Transverse colon (tissue), 4 donors: Measurements from ENCODE around the gene DMXL2.
"Not testable (repeated sequence)": the region's sequence is repeated elsewhere in the genome, so short reads cannot be mapped to it uniquely, and the experiment has no call there.

Experiments used
- POLR2A ChIP-seq: fragments of 450-650 bp; IDR thresholded peaks from one replicate; pipeline ENCODE4 v1.6.1; 2016; ENCODE audit warnings: antibody characterized with exemption, mild to moderate bottlenecking, moderate library complexity
- POLR2AphosphoS5 ChIP-seq, 3 donors: sonication (generic); formaldehyde crosslinking; IDR thresholded peaks; one replicate each; pipeline ENCODE4 v1.6.1; 2016; ENCODE audit warnings: antibody characterized with exemption in 3 of 3
- TF ChIP-seq, protein P1 (sequence below), 5 experiments: fragments of 200-600 bp in 3 of 5; fragments of 450-650 bp in 2 of 5; sonication (generic) in 3 of 5; IDR thresholded peaks; 1 replicate in 2 of 5; 2 replicates in 3 of 5; pipeline ENCODE4 v1.5.1; 2016 to 2017; ENCODE audit warnings: antibody characterized with exemption in 5 of 5, inconsistent platforms in 3 of 5, mild to moderate bottlenecking in 2 of 5, moderate library complexity in 1 of 5

DNA sequence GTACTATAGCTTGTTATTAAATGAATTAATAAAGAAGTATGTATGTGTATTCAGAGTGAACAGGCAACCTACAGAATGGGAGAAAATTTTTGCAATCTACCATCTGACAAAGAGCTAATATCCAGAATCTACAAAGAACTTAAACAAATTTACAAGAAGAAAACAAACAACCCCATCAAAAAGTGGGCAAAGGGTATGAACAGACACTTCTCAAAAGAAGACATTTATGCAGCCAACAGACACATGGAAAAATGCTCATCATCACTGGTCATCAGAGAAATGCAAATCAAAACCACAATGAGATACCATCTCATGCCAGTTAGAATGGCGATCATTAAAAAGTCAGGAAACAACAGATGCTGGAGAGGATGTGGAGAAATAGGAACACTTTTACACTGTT is 25.5 kb upstream of the DMXL2 start:
- TF ChIP-seq, protein P1, sequence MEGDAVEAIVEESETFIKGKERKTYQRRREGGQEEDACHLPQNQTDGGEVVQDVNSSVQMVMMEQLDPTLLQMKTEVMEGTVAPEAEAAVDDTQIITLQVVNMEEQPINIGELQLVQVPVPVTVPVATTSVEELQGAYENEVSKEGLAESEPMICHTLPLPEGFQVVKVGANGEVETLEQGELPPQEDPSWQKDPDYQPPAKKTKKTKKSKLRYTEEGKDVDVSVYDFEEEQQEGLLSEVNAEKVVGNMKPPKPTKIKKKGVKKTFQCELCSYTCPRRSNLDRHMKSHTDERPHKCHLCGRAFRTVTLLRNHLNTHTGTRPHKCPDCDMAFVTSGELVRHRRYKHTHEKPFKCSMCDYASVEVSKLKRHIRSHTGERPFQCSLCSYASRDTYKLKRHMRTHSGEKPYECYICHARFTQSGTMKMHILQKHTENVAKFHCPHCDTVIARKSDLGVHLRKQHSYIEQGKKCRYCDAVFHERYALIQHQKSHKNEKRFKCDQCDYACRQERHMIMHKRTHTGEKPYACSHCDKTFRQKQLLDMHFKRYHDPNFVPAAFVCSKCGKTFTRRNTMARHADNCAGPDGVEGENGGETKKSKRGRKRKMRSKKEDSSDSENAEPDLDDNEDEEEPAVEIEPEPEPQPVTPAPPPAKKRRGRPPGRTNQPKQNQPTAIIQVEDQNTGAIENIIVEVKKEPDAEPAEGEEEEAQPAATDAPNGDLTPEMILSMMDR (IDR thresholded peaks at IDR 0.05) = not testable (repeated sequence)
- not testable (repeated sequence) for TF ChIP-seq POLR2AphosphoS5 (IDR thresholded peaks at IDR 0.05); POLR2A
